Mesenchymal stem cell (in vitro differentiated cells and primary cell): ENCODE measurements around the gene CD300LF.

Experiments used
- DNase-seq: peaks from one replicate; pipeline ENCODE4 v3.0.0-alpha.2; 2013
- H2AFZ ChIP-seq: one replicate; pipeline ENCODE4 v1.6.1; 2013; ENCODE audit warnings: low read depth, mild to moderate bottlenecking, control low read depth, inconsistent platforms, low read length, moderate library complexity
- H2AK5ac ChIP-seq: 2 replicates; pipeline ENCODE4 v1.6.1; 2013; ENCODE audit warnings: low read length, moderate library complexity, mild to moderate bottlenecking, inconsistent platforms; ENCODE audit not compliant: severe bottlenecking
- H2BK120ac ChIP-seq: one replicate; pipeline ENCODE4 v1.6.1; 2013; ENCODE audit warnings: low read depth, mild to moderate bottlenecking, inconsistent platforms, low read length, moderate library complexity
- H2BK12ac ChIP-seq, 2 experiments: one replicate each; pipeline ENCODE4 v1.6.1; 2013; ENCODE audit warnings: inconsistent platforms in 2 of 2, low read length in 2 of 2, mild to moderate bottlenecking in 2 of 2, moderate library complexity in 2 of 2, control low read depth in 1 of 2
- H2BK15ac ChIP-seq: one replicate; pipeline ENCODE4 v1.6.1; 2013; ENCODE audit warnings: mild to moderate bottlenecking, low read depth, inconsistent platforms; ENCODE audit not compliant: poor library complexity, severe bottlenecking
- H2BK5ac ChIP-seq: 2 replicates; pipeline ENCODE4 v1.6.1; 2013; ENCODE audit warnings: low read depth, mild to moderate bottlenecking, low read length, control low read depth, inconsistent platforms; ENCODE audit not compliant: poor library complexity, severe bottlenecking
- H3K14ac ChIP-seq, 2 experiments: one replicate each; pipeline ENCODE4 v1.6.1; 2013; ENCODE audit warnings: inconsistent platforms in 2 of 2, low read length in 2 of 2, control low read depth in 1 of 2, mild to moderate bottlenecking in 1 of 2, moderate library complexity in 1 of 2
- H3K18ac ChIP-seq, 2 experiments: one replicate each; pipeline ENCODE4 v1.6.1; 2013; ENCODE audit warnings: inconsistent platforms in 2 of 2, low read length in 2 of 2, control low read depth in 1 of 2, low read depth in 1 of 2, mild to moderate bottlenecking in 1 of 2
- H3K23ac ChIP-seq, 2 experiments: one replicate each; pipeline ENCODE4 v1.6.1; 2013; ENCODE audit warnings: inconsistent platforms in 2 of 2, low read length in 2 of 2, mild to moderate bottlenecking in 2 of 2, moderate library complexity in 2 of 2, control low read depth in 1 of 2
- H3K27ac ChIP-seq: 2 replicates; pipeline ENCODE4 v1.5.1; 2013; ENCODE audit warnings: mild to moderate bottlenecking, moderate library complexity, low read length, control low read depth, inconsistent platforms; ENCODE audit not compliant: poor library complexity, severe bottlenecking
- H3K27me3 ChIP-seq, 2 experiments: 2 replicates each; pipeline versions ENCODE4 v1.6.1 to v1.7.0; 2013; ENCODE audit warnings: low read length in 2 of 2, mild to moderate bottlenecking in 2 of 2, moderate library complexity in 2 of 2, control low read depth in 1 of 2, inconsistent platforms in 1 of 2; ENCODE audit not compliant: control insufficient read depth in 1 of 2, insufficient read depth in 1 of 2
- H3K36me3 ChIP-seq, 2 experiments: 2 replicates each; pipeline versions ENCODE4 v1.6.1 to v1.7.0; 2013; ENCODE audit warnings: low read length in 2 of 2, control low read depth in 1 of 2, inconsistent platforms in 1 of 2, low read depth in 1 of 2, mild to moderate bottlenecking in 1 of 2; ENCODE audit not compliant: insufficient read depth in 2 of 2, control insufficient read depth in 1 of 2
- H3K4ac ChIP-seq, 2 experiments: one replicate each; pipeline ENCODE4 v1.6.1; 2013; ENCODE audit warnings: inconsistent platforms in 2 of 2, low read length in 2 of 2, mild to moderate bottlenecking in 2 of 2, moderate library complexity in 2 of 2, control low read depth in 1 of 2, low read depth in 1 of 2
- H3K4me1 ChIP-seq: 2 replicates; pipeline ENCODE4 v1.6.1; 2013; ENCODE audit warnings: low read depth, low read length, control low read depth; ENCODE audit not compliant: control insufficient read depth, insufficient read depth
- H3K4me2 ChIP-seq: 2 replicates; pipeline ENCODE4 v1.6.1; 2013; ENCODE audit warnings: low read length, mild to moderate bottlenecking, inconsistent platforms; ENCODE audit not compliant: poor library complexity, severe bottlenecking
- H3K4me3 ChIP-seq, 2 experiments: 2 replicates each; pipeline versions ENCODE4 v1.5.1 to v1.7.0; 2013; ENCODE audit warnings: low read length in 2 of 2, mild to moderate bottlenecking in 2 of 2, control low read depth in 1 of 2, low read depth in 1 of 2; ENCODE audit not compliant: insufficient read depth in 1 of 2
- H3K79me1 ChIP-seq: replicated peaks from 2 replicates; pipeline ENCODE4 v1.6.1; 2013; ENCODE audit warnings: mild to moderate bottlenecking, control low read depth, low read length, inconsistent platforms; ENCODE audit not compliant: poor library complexity, severe bottlenecking
- H3K9ac ChIP-seq: 2 replicates; pipeline ENCODE4 v1.7.0; 2013; ENCODE audit warnings: mild to moderate bottlenecking, low read length, moderate library complexity
- H3K9me3 ChIP-seq: 2 replicates; pipeline ENCODE4 v1.7.0; 2013; ENCODE audit warnings: mild to moderate bottlenecking, low read length; ENCODE audit not compliant: control insufficient read depth
- H4K8ac ChIP-seq: one replicate; pipeline ENCODE4 v1.6.1; 2013; ENCODE audit warnings: inconsistent platforms, mild to moderate bottlenecking, low read length, moderate library complexity
- H4K91ac ChIP-seq: one replicate; pipeline ENCODE4 v1.6.1; 2013; ENCODE audit warnings: mild to moderate bottlenecking, low read length, inconsistent platforms
- WGBS: methylation state at CpG from one replicate; pipeline ENCODE4 v1.1.7; 2013; ENCODE audit warnings: mixed read lengths; 5-methylcytosine and 5-hydroxymethylcytosine counted together

The CD300LF gene

GRCh38 chr17:74729866-74730265 is 17.1 kb upstream of the CD300LF start:
- Histone ChIP-seq H3K14ac (no peak overlapping the region), H3K4me3 (no peak overlapping the region), H3K4ac (no peak overlapping the region), H2BK120ac (no peak overlapping the region), H4K8ac (no peak overlapping the region), H4K91ac (no peak overlapping the region), H3K27ac (no peak overlapping the region), H3K18ac (no peak overlapping the region), H3K23ac (no peak overlapping the region), H3K9me3 (no peaks in the 10 kb centered on the region), H3K4me1 (no peaks in the 10 kb centered on the region), H3K9ac (no peak overlapping the region), H3K4me2 (no peak overlapping the region), H3K36me3 (no peaks in the 10 kb centered on the region), H3K27me3 (peaks cover 21 to 42% of the 10 kb centered on the region in 2 experiments), H2BK15ac (no peak overlapping the region), H2BK5ac (no peak overlapping the region), H2AFZ (no peak overlapping the region), H2BK12ac (no peak overlapping the region), H3K79me1 (no peaks in the 10 kb centered on the region), H2AK5ac (no peak overlapping the region)
- 88% methylated on average over 15 of the region's 15 CpGs for WGBS
- DNase-seq, result no peak

DNA sequence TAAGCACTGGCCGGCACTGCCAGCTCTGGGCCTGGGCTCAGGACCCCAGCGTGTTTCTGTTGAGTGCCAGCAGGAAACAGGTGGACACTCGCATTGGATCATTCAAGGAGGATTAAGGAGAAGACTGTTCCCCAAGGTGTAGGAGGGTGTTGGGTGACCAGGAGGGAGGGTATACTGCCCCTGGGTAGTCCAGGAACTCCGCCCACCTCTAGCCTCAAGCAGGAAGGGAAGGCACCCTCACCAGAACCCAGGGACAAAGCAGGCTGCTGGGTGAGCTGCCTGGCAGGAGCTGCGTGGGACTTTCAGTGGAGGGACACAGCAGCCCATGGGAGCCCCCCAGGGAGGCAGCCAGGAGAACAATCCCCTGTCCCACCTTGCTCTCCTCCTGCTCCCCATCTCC is 16.6 kb upstream of the CD300LF start:
- Histone ChIP-seq H3K36me3 (no peaks in the 10 kb centered on the region), H3K27me3 (peaks cover 21 to 39% of the 10 kb centered on the region in 2 experiments), H3K4me3 (no peak overlapping the region), H3K23ac (no peak overlapping the region), H4K91ac (no peak overlapping the region), H3K4ac (no peak overlapping the region), H3K14ac (no peak overlapping the region), H3K4me2 (no peak overlapping the region), H3K4me1 (no peaks in the 10 kb centered on the region), H2BK5ac (no peak overlapping the region), H4K8ac (no peak overlapping the region), H2BK15ac (no peak overlapping the region), H3K9ac (no peak overlapping the region), H2BK12ac (no peak overlapping the region), H3K27ac (no peak overlapping the region), H3K79me1 (no peaks in the 10 kb centered on the region), H3K18ac (no peak overlapping the region), H2BK120ac (no peak overlapping the region), H3K9me3 (no peaks in the 10 kb centered on the region), H2AK5ac (no peak overlapping the region), H2AFZ (no peak overlapping the region)
- no peak for DNase-seq
- WGBS, result 91% methylated on average over 5 of the region's 5 CpGs

- H3K4me1 ChIP-seq, result no peaks in the 10 kb centered on the region
- H3K4me3 ChIP-seq, result no peak overlapping the region
- H4K91ac ChIP-seq, result no peak overlapping the region
- H2AFZ ChIP-seq, result no peak overlapping the region
- H3K14ac ChIP-seq, result no peak overlapping the region
- H4K8ac ChIP-seq, result no peak overlapping the region
- H3K27ac ChIP-seq, result no peak overlapping the region
- H2AK5ac ChIP-seq, result no peak overlapping the region
- no peak overlapping the region for H3K23ac ChIP-seq
- no peak overlapping the region for H3K18ac ChIP-seq
- H3K9me3 ChIP-seq, result no peaks in the 10 kb centered on the region
- no peak overlapping the region for H3K4ac ChIP-seq
- H2BK120ac ChIP-seq, result no peak overlapping the region
- no peak overlapping the region for H3K4me2 ChIP-seq
- peaks cover 15 to 32% of the 10 kb centered on the region in 2 experiments for H3K27me3 ChIP-seq
- H2BK15ac ChIP-seq, result no peak overlapping the region
- 74% methylated on average over 3 of the region's 3 CpGs for WGBS
- no peak overlapping the region for H3K9ac ChIP-seq
- H2BK12ac ChIP-seq, result no peak overlapping the region
- H3K79me1 ChIP-seq, result no peaks in the 10 kb centered on the region
- no peak overlapping the region for H2BK5ac ChIP-seq
- no peaks in the 10 kb centered on the region for H3K36me3 ChIP-seq
- no peak for DNase-seq
These were observed 16.0 kb upstream of the CD300LF start for GRCh38 chr17:74728702-74729075.

- Histone ChIP-seq H3K27ac (no peak overlapping the region), H2BK5ac (no peak overlapping the region), H3K18ac (no peak overlapping the region), H3K79me1 (no peaks in the 10 kb centered on the region), H2AFZ (no peak overlapping the region), H3K4me1 (no peaks in the 10 kb centered on the region), H3K27me3 (peaks cover 12 to 28% of the 10 kb centered on the region in 2 experiments), H3K14ac (no peak overlapping the region), H4K91ac (no peak overlapping the region), H3K36me3 (no peaks in the 10 kb centered on the region), H3K23ac (no peak overlapping the region), H2BK120ac (no peak overlapping the region), H3K4me3 (no peak overlapping the region), H2BK12ac (no peak overlapping the region), H2AK5ac (no peak overlapping the region), H4K8ac (no peak overlapping the region), H3K4me2 (no peak overlapping the region), H3K9me3 (no peaks in the 10 kb centered on the region), H3K9ac (no peak overlapping the region), H2BK15ac (no peak overlapping the region), H3K4ac (no peak overlapping the region)
- no peak for DNase-seq
- 94% methylated on average over 3 of the region's 3 CpGs for WGBS
These were observed 15.4 kb upstream of the CD300LF start for GRCh38 chr17:74728033-74728701.
